HEK293 (cell line): ENCODE measurements around the gene DUSP10.

Experiments
- CTCF ChIA-PET: fragments of 350-600 bp; formaldehyde crosslinking; extraction: SDS; loops from one replicate; lab custom pipeline; 2021; ENCODE audit warnings: antibody characterized with exemption; lab: Yijun Ruan, JAX
- POLR2A ChIA-PET: fragments of 300-600 bp; formaldehyde crosslinking; extraction: SDS; loops from one replicate; lab custom pipeline; 2020; ENCODE audit warnings: antibody characterized with exemption, inconsistent platforms; lab: Yijun Ruan, JAX
- H3K27ac ChIP-seq: fragments of 200-500 bp; sonication (Bioruptor generic); 2 replicates; pipeline ENCODE4 v1.5.1; 2014; ENCODE audit warnings: low read depth, low read length, control low read depth, inconsistent platforms; ENCODE audit errors: extremely low read depth
- H3K36me3 ChIP-seq, 2 experiments: fragments of 200-500 bp in 1 of 2; sonication (Bioruptor generic) in 1 of 2; 1 replicate in 1 of 2; 2 replicates in 1 of 2; pipeline ENCODE4 v1.5.1; 2014 to 2017; ENCODE audit warnings: inconsistent platforms in 2 of 2, low read length in 2 of 2; ENCODE audit not compliant: control insufficient read depth in 2 of 2, insufficient read depth in 1 of 2
- H3K4me1 ChIP-seq: fragments of 200-500 bp; sonication (Bioruptor generic); 2 replicates; pipeline ENCODE4 v1.5.1; 2014; ENCODE audit warnings: mild to moderate bottlenecking, low read length, inconsistent platforms; ENCODE audit not compliant: control insufficient read depth, insufficient read depth
- H3K4me3 ChIP-seq: 2 replicates; pipeline ENCODE4 v1.5.1; 2011; ENCODE audit warnings: low read depth, mild to moderate bottlenecking, control low read depth, low read length, moderate library complexity
- H3K9me3 ChIP-seq: fragments of 200-500 bp; sonication (Bioruptor generic); 2 replicates; pipeline ENCODE4 v1.5.1; 2014; ENCODE audit warnings: low read depth, low read length, inconsistent platforms; ENCODE audit not compliant: control insufficient read depth, insufficient read depth
- KLF1 ChIP-seq: fragments of 450-650 bp; formaldehyde crosslinking; IDR thresholded peaks from 2 replicates; pipeline ENCODE4 v1.5.1; 2016; ENCODE audit warnings: missing biosample characterization, missing genetic modification characterization
- MZF1 ChIP-seq: fragments of 450-650 bp; formaldehyde crosslinking; IDR thresholded peaks from 2 replicates; pipeline ENCODE4 v1.5.1; 2017; ENCODE audit warnings: missing biosample characterization, missing genetic modification characterization, borderline replicate concordance
- PRDM10 ChIP-seq: fragments of 450-650 bp; formaldehyde crosslinking; IDR thresholded peaks from 2 replicates; pipeline ENCODE4 v1.5.1; 2016; ENCODE audit warnings: missing biosample characterization, missing genetic modification characterization
- ZBTB26 ChIP-seq: fragments of 450-650 bp; formaldehyde crosslinking; optimal IDR thresholded peaks from 2 replicates; pipeline ENCODE3; 2016; ENCODE audit warnings: missing biosample characterization, mild to moderate bottlenecking, missing genetic modification characterization
- ZBTB48 ChIP-seq: fragments of 450-650 bp; formaldehyde crosslinking; IDR thresholded peaks from 2 replicates; pipeline ENCODE4 v1.5.1; 2016; ENCODE audit warnings: missing biosample characterization, missing genetic modification characterization
- ZFP41 ChIP-seq: fragments of 450-650 bp; formaldehyde crosslinking; IDR thresholded peaks from 2 replicates; pipeline ENCODE4 v1.5.1; 2016; ENCODE audit warnings: missing biosample characterization, missing genetic modification characterization, borderline replicate concordance
- ZNF140 ChIP-seq: fragments of 450-650 bp; formaldehyde crosslinking; IDR thresholded peaks from 2 replicates; pipeline ENCODE4 v1.5.1; 2016; ENCODE audit warnings: missing biosample characterization, missing genetic modification characterization
- ZNF174 ChIP-seq: fragments of 450-650 bp; formaldehyde crosslinking; IDR thresholded peaks from 2 replicates; pipeline ENCODE4 v1.5.0; 2017; ENCODE audit warnings: missing biosample characterization, mild to moderate bottlenecking, missing genetic modification characterization
- ZNF184 ChIP-seq: fragments of 450-650 bp; IDR thresholded peaks from 2 replicates; pipeline ENCODE4 v1.5.1; 2018; ENCODE audit warnings: missing biosample characterization, mild to moderate bottlenecking, missing genetic modification characterization
- ZNF221 ChIP-seq: fragments of 450-650 bp; formaldehyde crosslinking; IDR thresholded peaks from 2 replicates; pipeline ENCODE4 v1.5.1; 2017; ENCODE audit warnings: missing biosample characterization, missing genetic modification characterization, borderline replicate concordance
- ZNF223 ChIP-seq: fragments of 450-650 bp; formaldehyde crosslinking; IDR thresholded peaks from 2 replicates; pipeline ENCODE4 v1.5.1; 2016; ENCODE audit warnings: missing biosample characterization, missing genetic modification characterization
- ZNF239 ChIP-seq: fragments of 450-650 bp; formaldehyde crosslinking; IDR thresholded peaks from 2 replicates; pipeline ENCODE4 v1.5.1; 2016; ENCODE audit warnings: missing biosample characterization, missing genetic modification characterization
- ZNF350 ChIP-seq: fragments of 450-650 bp; formaldehyde crosslinking; IDR thresholded peaks from 2 replicates; pipeline ENCODE4 v1.5.0; 2017; ENCODE audit warnings: missing biosample characterization, mild to moderate bottlenecking, missing genetic modification characterization
- ZNF416 ChIP-seq: fragments of 450-650 bp; formaldehyde crosslinking; IDR thresholded peaks from 2 replicates; pipeline ENCODE4 v1.5.1; 2016; ENCODE audit warnings: missing biosample characterization, missing genetic modification characterization
- ZNF423 ChIP-seq: fragments of 450-650 bp; formaldehyde crosslinking; IDR thresholded peaks from 2 replicates; pipeline ENCODE4 v1.5.1; 2016; ENCODE audit warnings: missing biosample characterization, missing genetic modification characterization
- ZNF514 ChIP-seq: fragments of 450-650 bp; formaldehyde crosslinking; IDR thresholded peaks from 2 replicates; pipeline ENCODE4 v1.5.1; 2016; ENCODE audit warnings: missing biosample characterization, missing genetic modification characterization
- ZNF530 ChIP-seq: fragments of 450-650 bp; formaldehyde crosslinking; IDR thresholded peaks from 2 replicates; pipeline ENCODE4 v1.5.1; 2016; ENCODE audit warnings: low read depth, missing biosample characterization, missing genetic modification characterization
- ZNF549 ChIP-seq: fragments of 450-650 bp; IDR thresholded peaks from 2 replicates; pipeline ENCODE4 v1.5.1; 2018; ENCODE audit warnings: missing biosample characterization, missing genetic modification characterization, mild to moderate bottlenecking, inconsistent platforms, moderate library complexity
- ZNF558 ChIP-seq: fragments of 450-650 bp; formaldehyde crosslinking; IDR thresholded peaks from 2 replicates; pipeline ENCODE4 v1.5.1; 2016; ENCODE audit warnings: missing biosample characterization, missing genetic modification characterization
- ZNF580 ChIP-seq: fragments of 450-650 bp; formaldehyde crosslinking; IDR thresholded peaks from 2 replicates; pipeline ENCODE4 v1.5.1; 2016; ENCODE audit warnings: missing biosample characterization, missing genetic modification characterization
- ZNF585B ChIP-seq: fragments of 450-650 bp; formaldehyde crosslinking; IDR thresholded peaks from 2 replicates; pipeline ENCODE4 v1.5.1; 2016; ENCODE audit warnings: missing biosample characterization, missing genetic modification characterization
- ZNF629 ChIP-seq: fragments of 450-650 bp; formaldehyde crosslinking; IDR thresholded peaks from 2 replicates; pipeline ENCODE4 v1.5.1; 2017; ENCODE audit warnings: missing biosample characterization, missing genetic modification characterization
- ZNF747 ChIP-seq: fragments of 450-650 bp; formaldehyde crosslinking; IDR thresholded peaks from 2 replicates; pipeline ENCODE4 v1.5.1; 2016; ENCODE audit warnings: missing biosample characterization, missing genetic modification characterization
- ZNF768 ChIP-seq: fragments of 450-650 bp; formaldehyde crosslinking; IDR thresholded peaks from 2 replicates; pipeline ENCODE4 v1.5.1; 2018; ENCODE audit warnings: missing biosample characterization, mild to moderate bottlenecking, missing genetic modification characterization
- ZNF791 ChIP-seq: fragments of 450-650 bp; formaldehyde crosslinking; IDR thresholded peaks from 2 replicates; pipeline ENCODE4 v1.5.1; 2016; ENCODE audit warnings: missing biosample characterization, missing genetic modification characterization
- ZNF843 ChIP-seq: fragments of 450-650 bp; formaldehyde crosslinking; IDR thresholded peaks from 2 replicates; pipeline ENCODE4 v1.5.1; 2016; ENCODE audit warnings: missing biosample characterization, missing genetic modification characterization
- TF ChIP-seq, protein P1 (sequence below): fragments of 450-650 bp; IDR thresholded peaks from 2 replicates; pipeline ENCODE4 v1.5.1; 2018; ENCODE audit warnings: missing biosample characterization, missing genetic modification characterization
- TF ChIP-seq, protein P2 (sequence below): fragments of 450-650 bp; formaldehyde crosslinking; IDR thresholded peaks from 2 replicates; pipeline ENCODE4 v1.5.1; 2017; ENCODE audit warnings: missing biosample characterization, mild to moderate bottlenecking, missing genetic modification characterization, moderate library complexity

The DUSP10 gene

DNA sequence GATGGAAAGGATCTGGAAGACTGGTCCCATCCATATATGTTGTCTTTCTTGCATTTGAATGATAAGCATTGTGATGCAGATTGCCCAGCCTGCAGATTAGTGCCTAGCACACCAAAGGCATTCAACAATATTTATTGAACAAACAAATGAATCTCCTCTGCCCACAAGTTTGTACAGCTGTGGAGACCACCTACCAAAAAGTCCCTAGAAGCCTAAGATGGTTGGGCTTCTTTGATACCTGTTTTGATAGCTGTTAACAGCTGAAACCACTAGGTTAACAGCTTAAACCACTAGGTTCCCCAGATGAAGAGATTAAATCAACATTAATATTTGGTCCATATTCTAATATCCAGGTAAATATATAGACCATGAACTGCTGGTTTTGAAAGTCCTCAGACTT lies 9.8 kb downstream of the DUSP10 start:
- Histone ChIP-seq H3K4me1 (no peaks in the 10 kb centered on the region), H3K27ac (no peak overlapping the region), H3K9me3 (no peaks in the 10 kb centered on the region), H3K4me3 (no peak overlapping the region), H3K36me3 (peaks cover 0 to 4% of the 10 kb centered on the region in 2 experiments; a peak in 1 of 3 replicates)
- TF ChIP-seq, protein P1, sequence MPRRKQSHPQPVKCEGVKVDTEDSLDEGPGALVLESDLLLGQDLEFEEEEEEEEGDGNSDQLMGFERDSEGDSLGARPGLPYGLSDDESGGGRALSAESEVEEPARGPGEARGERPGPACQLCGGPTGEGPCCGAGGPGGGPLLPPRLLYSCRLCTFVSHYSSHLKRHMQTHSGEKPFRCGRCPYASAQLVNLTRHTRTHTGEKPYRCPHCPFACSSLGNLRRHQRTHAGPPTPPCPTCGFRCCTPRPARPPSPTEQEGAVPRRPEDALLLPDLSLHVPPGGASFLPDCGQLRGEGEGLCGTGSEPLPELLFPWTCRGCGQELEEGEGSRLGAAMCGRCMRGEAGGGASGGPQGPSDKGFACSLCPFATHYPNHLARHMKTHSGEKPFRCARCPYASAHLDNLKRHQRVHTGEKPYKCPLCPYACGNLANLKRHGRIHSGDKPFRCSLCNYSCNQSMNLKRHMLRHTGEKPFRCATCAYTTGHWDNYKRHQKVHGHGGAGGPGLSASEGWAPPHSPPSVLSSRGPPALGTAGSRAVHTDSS (tag by site-specific recombination) = no peak
- TF ChIP-seq ZNF423 (tag by site-specific recombination) (no peak), ZNF580 (tag by site-specific recombination) (no peak), ZNF140 (tag by site-specific recombination) (no peak), ZNF791 (tag by site-specific recombination) (no peak), ZNF549 (tag by site-specific recombination) (no peak), ZNF558 (tag by site-specific recombination) (no peak), ZNF585B (tag by site-specific recombination) (no peak), ZNF629 (tag by site-specific recombination) (no peak), ZNF747 (tag by site-specific recombination) (no peak), ZNF239 (tag by site-specific recombination) (no peak), ZNF174 (no peak), ZBTB26 (tag by site-specific recombination) (no peak), KLF1 (no peak), ZNF221 (tag by site-specific recombination) (no peak), ZNF514 (tag by site-specific recombination) (no peak), ZNF223 (tag by site-specific recombination) (no peak)
- CTCF ChIA-PET = no interaction called here
- POLR2A ChIA-PET = no interaction called here

GRCh38 chr1:221729771-221730330 lies 12.0 kb downstream of the DUSP10 start:
- ChIA-PET CTCF (interaction anchor here (1.0 kb wide), 1 partner anchor 261 kb away, joined by 4 read pairs; no protein-coding TSS in a partner anchor), POLR2A (interaction anchor here (2.8 kb wide), 1 partner anchor 12 kb away, joined by 18 read pairs; the partner anchor contains the start of gene DUSP10)
- H3K36me3 ChIP-seq = no peaks in the 10 kb centered on the region
- no peaks in the 10 kb centered on the region for H3K9me3 ChIP-seq
- H3K27ac ChIP-seq = no peak overlapping the region
- H3K4me1 ChIP-seq = peaks cover 3% of the 10 kb centered on the region; the same call in 1 of the 2 replicates
- no peak overlapping the region for H3K4me3 ChIP-seq
- TF ChIP-seq, protein P2, sequence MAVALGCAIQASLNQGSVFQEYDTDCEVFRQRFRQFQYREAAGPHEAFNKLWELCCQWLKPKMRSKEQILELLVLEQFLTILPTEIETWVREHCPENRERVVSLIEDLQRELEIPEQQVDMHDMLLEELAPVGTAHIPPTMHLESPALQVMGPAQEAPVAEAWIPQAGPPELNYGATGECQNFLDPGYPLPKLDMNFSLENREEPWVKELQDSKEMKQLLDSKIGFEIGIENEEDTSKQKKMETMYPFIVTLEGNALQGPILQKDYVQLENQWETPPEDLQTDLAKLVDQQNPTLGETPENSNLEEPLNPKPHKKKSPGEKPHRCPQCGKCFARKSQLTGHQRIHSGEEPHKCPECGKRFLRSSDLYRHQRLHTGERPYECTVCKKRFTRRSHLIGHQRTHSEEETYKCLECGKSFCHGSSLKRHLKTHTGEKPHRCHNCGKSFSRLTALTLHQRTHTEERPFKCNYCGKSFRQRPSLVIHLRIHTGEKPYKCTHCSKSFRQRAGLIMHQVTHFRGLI (tag by site-specific recombination) = no peak
- TF ChIP-seq ZNF416 (tag by site-specific recombination) (no peak), ZNF768 (tag by site-specific recombination) (no peak), MZF1 (no peak), ZNF530 (tag by site-specific recombination) (no peak), ZNF184 (tag by site-specific recombination) (no peak), ZBTB48 (tag by site-specific recombination) (no peak), ZNF350 (tag by site-specific recombination) (no peak), PRDM10 (tag by site-specific recombination) (no peak), ZFP41 (tag by site-specific recombination) (no peak), ZNF843 (tag by site-specific recombination) (no peak)
